GM19351 (cell line): ENCODE data around the gene OR52N4.
A peak's percentile ranks its signal among the peaks of the same experiment; 100 is the strongest.
"Not testable (repeated sequence)": the region's sequence is repeated elsewhere in the genome, so short reads cannot be mapped to it uniquely, and the experiment has no call there.

Experiments used
- ATAC-seq: cut with Tn5 transposase; IDR thresholded peaks from one replicate; pipeline ENCODE4 v1.9.1; 2021; ENCODE audit warnings: mild to moderate bottlenecking, moderate library complexity; ENCODE audit not compliant: unreplicated experiment

The OR52N4 gene

DNA sequence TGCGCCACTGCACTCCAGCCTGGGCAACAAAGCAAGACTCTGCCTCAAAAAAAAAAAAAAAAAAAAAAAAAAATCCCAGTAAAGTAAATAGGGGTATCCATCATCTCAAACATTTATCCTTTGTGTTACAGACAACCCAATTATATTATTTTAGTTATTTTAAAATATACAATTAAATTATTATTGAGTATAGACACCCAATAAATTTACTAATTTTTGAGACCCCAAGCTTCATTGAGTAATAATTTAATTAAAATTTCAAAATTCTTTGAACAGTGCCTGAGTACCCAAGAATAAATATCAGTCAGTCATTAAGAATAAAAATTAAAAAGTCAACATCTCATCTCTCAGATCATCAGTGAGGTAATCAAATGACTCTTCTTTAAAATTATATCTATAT, at the start of gene OR52N4:
Gene OR52N4 (plus strand): TSS at position 301 of the 400 bp plus-strand sequence. CDS start 498 bp downstream, outside the sequence.
- ATAC-seq = no peak

DNA sequence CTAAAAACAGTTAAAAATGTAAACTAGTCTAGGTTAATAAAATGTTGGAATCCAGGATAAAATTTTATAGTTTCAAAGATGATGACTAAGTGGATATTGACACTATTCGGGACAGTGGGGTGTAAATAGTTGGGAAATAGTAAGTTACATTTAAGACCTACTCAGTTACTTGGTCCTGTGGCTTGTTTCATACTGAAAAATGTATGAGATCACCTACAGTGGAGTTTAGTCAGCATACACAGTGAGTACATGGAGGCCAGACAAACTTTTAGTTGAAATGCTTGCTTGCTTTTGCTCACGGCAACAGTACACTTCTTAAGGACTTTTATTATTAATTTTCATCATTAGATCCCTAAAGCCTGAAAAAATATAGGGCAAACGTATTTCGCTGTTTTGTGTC, 48.4 kb upstream of the OR52N4 start:
- no peak for ATAC-seq

- peak; percentile 72 for ATAC-seq
Measured at GRCh38 chr11:5712507-5712906, 41.5 kb upstream of the OR52N4 start.

DNA sequence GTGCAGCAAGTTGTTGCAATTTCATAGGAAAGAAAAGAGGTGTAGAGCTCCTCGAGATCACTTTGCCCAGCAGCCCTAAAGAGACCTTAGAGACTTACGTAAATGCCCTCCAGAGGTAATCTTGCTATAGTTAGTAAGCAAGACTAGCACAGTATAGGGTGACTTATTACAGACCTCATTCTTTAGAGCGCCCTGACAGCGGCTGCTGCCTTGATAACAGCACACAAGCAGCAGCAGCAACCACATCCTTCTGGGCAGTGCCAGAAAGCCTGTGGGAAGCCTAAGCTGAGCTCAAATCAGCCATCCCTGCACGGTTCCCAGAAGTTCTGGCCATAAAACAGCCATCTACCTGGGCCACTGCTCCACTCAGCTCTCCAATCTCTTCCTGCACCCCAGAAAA, 40.3 kb upstream of the OR52N4 start:
- no peak for ATAC-seq

GRCh38 chr11:5716518-5716917, 37.5 kb upstream of the OR52N4 start:
- not testable (repeated sequence) for ATAC-seq

GRCh38 chr11:5719703-5720495, 34.1 kb upstream of the OR52N4 start:
- ATAC-seq = no peak

DNA sequence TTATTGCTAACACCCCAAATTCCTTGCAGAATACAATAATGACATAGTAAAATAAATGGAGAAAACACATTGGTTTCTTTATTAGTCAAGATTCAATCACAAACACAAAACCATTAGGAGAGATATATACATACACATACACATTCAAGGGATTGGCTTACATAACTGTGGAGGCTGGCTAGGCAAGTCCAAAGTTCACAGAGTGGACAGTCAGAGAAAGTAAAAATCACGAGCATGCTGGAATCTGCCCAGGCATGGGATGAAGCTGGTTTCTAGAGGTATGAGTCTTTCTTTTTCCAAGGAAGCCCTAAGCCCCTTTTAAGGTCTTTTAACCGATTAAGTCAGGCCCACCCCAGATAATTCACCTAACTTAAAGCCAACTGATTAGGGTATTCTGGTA, 31.4 kb upstream of the OR52N4 start:
- no peak for ATAC-seq

DNA sequence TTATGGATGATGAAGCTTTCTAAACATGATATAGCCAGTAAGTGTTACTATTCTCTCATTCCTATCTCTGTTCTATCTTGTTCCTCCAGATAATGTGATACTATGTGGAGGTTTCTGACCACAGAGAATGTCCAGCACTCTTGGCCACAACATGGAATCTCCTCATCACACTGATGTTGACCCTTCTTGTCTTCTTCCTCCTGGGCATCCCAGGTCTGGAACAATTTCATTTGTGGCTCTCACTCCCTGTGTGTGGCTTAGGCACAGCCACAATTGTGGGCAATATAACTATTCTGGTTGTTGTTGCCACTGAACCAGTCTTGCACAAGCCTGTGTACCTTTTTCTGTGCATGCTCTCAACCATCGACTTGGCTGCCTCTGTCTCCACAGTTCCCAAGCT, 27.7 kb upstream of the OR52N4 start:
- ATAC-seq = no peak

DNA sequence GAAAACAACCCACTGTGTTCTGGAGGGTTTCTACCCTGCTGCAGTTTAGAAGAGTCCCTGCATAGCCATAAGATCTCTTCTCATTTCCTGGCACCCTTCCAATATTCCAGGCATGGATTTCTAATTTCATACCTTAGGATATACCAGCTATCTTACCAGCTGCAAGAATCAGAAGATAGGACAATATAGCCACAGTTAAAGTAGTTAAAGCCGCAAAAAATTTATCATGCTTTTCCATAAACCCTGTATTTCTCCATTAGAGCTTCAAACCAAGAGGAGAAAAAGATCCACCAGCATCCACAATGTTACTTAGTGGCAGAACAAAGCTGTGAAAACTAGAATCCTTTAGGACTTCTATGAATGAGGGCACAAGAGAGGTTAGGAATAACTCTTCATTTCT, 26.4 kb upstream of the OR52N4 start:
- ATAC-seq = no peak

GRCh38 chr11:5736396-5736795, 17.6 kb upstream of the OR52N4 start, which contains the start of gene OR56B1:
TSS of gene OR56B1 (plus strand) at chr11:5736448. CDS start at chr11:5736517, 69 bp downstream.
- ATAC-seq = no peak

GRCh38 chr11:5737091-5737490, 17.0 kb upstream of the OR52N4 start:
- no peak for ATAC-seq

DNA sequence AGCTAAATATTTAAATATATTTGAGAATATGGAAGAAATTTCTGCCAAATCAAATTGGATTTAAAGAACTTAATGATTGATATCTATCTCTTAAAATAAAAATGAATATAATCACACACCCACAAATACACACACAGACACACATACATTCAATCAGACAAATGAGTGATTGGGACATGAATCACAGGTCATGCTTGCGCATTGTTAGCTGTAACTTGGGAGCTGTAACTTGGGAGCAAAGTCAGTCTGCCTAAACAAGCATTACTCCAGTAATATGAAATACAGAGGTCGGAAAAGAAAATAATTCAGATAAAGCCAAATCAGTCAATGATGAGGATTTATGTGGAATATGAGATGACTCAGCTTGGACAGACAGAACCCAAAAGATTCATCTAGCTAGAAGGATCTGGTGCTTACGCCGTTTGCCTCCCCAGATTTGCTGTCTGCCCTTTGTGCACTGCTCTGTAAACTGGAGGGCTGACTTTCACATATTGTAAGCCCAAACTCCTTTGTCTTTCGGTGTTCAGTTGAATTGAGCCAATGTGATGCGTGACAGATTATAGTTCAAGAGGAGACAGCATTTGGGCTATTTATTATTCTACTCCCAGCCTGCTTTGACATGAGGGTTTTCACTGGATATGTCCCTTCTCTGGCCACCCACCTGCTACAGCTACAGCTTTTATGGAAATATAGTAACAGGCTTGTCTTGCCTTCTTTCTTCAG, 16.2 kb upstream of the OR52N4 start:
- ATAC-seq = no peak

DNA sequence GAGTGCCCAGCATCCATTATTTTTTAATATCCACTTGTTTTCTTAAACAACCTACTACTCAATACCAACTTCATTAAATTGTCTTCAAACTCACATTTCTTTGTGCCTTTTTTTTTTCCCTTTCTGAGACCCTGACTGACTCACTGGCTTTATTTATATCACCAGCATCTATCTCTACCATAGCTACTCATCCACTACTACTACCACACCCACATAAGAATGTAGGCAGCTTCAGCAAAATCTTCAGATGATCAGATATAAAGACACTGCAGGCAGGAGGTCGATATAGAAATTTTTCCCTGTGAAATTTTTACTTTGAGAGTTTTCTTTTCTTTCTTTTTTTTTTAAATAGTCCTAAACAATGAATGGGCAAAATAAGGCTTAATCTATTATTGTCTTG, 15.6 kb upstream of the OR52N4 start:
- no peak for ATAC-seq

- no peak for ATAC-seq
Measured at GRCh38 chr11:5746614-5747013, 7.4 kb upstream of the OR52N4 start.

GRCh38 chr11:5749836-5750235, 4.2 kb upstream of the OR52N4 start:
- ATAC-seq = no peak

DNA sequence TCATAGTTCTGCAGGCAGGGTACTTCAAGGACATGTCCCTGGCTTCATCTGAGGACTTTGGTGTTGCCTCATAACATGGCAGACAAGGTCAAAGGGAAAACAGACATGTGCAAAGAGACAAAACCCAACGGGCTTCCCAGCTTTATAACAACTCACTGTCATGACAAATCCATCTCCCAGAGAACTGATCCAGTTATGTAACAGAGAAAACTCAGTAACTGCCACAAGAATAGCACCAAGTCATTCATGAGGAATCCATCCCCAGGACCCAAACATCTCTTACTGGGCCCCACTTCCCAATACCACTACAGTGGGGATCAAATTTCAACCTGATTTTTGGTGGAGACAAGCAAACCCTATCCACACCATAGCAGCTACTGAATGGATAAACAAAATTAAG, 13.0 kb downstream of the OR52N4 start:
- no peak for ATAC-seq

GRCh38 chr11:5783255-5783654, 29.2 kb downstream of the OR52N4 start, which contains the start of gene OR52N5:
TSS of gene OR52N5 (minus strand) at chr11:5783355. CDS start at chr11:5778634, 4,721 bp downstream.
- no peak for ATAC-seq

DNA sequence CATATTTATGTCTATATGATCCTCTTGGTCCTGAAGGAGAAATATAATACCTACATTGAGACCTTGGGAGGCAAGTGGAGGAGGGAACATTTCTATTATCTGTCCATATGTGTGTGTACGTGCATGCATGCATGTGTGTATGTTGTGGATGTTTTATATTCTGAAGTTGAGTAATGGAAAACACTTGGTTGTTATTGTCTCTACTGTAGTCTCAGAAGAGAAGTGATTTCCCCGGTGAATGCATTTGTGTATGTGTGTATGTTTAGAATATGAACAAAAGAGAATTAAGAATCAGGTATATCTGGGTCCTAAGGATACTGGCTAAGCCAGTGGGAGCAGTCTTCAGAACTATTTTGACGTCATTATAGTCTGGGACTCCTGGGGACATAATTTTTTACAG, 37.1 kb downstream of the OR52N4 start, which contains the start of gene OR52N1:
Gene OR52N1 (minus strand): TSS at position 101 of the 400 bp plus-strand sequence. CDS start 2,449 bp downstream, outside the sequence.
- no peak for ATAC-seq

DNA sequence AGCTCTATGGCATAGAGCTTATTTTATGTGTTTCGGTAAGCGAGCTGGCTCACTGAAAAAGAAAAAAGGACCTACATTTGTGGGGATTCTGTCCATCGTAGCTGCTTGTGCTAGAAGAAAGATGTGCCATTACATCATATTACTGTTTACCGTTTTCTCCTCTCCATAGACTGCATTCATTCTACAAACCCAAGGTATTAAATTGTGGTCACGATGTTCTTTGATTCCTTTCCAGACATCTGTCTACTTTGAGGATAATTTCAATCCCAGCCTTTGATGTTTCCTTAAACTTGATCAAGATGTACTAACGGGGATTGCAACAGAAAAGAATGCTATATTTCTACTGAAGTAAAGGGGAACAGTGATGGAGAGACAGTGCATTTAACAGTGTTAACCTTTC, 42.5 kb downstream of the OR52N4 start:
- no peak for ATAC-seq

GRCh38 chr11:5803982-5804381, 49.9 kb downstream of the OR52N4 start:
- ATAC-seq = no peak
